ENCODE measurements around the gene HPS1. TPM values are rescaled to one million over a fixed set of nuclear protein-coding genes. Genes with fewer than 3 reads are reported as not detected.

HPS1 gene
- total RNA-seq, 2 experiments from 2014 or later: 53.2 to 68.7 TPM

- Histone ChIP-seq H3K36me3 (ENCODE audit: insufficient read depth, low read length) (no peaks in the 10 kb centered on the region), H3K79me2 (ENCODE audit: insufficient read depth, low read depth, low read length) (no peaks in the 10 kb centered on the region), H4K20me1 (ENCODE audit: insufficient read depth, low read length) (no peaks in the 10 kb centered on the region), H3K4me3 (ENCODE audit: low read depth, low read length, poor library complexity, severe bottlenecking) (no peak overlapping the region), H3K4me2 (ENCODE audit: low read length) (no peak overlapping the region), H3K4me1 (ENCODE audit: insufficient read depth, low read length, poor library complexity, severe bottlenecking) (peaks cover 3% of the 10 kb centered on the region), H3K9me2 (ENCODE audit: insufficient read depth, low read length) (no peaks in the 10 kb centered on the region), H3K27ac (ENCODE audit: low read depth, low read length, poor library complexity, severe bottlenecking) (no peak overlapping the region), H3K9me3 (ENCODE audit: low read length) (no peaks in the 10 kb centered on the region), H2AFZ (ENCODE audit: low read length) (no peak overlapping the region)
- intact Hi-C loops (cut with micrococcal nuclease; ENCODE audit: unreplicated experiment): loop anchor here (2.0 to 10.0 kb wide), 3 partner anchors 551 to 781 kb away; no protein-coding TSS in a partner anchor
- ChIA-PET CTCF (ENCODE audit: unreplicated experiment) (no interaction called here), POLR2A (interaction anchor here (0.7 to 0.9 kb wide), 2 partner anchors 9 to 14 kb away, joined by 3 to 8 read pairs; no protein-coding TSS in a partner anchor)
- BruUV-seq (replicated peaks): no TSS peak
- no peak for DNase-seq (ENCODE audit: low spot score)
- TF ChIP-seq CTCF (conservative IDR thresholded peaks at IDR 0.05; ENCODE audit: low read length) (no peak), EZH2phosphoT487 (IDR thresholded peaks at IDR 0.05; ENCODE audit: borderline replicate concordance, low read depth, low read length) (no peak)
Observed at GRCh38 chr10:98465866-98466265, 19.1 kb upstream of the HPS1 start.

DNA sequence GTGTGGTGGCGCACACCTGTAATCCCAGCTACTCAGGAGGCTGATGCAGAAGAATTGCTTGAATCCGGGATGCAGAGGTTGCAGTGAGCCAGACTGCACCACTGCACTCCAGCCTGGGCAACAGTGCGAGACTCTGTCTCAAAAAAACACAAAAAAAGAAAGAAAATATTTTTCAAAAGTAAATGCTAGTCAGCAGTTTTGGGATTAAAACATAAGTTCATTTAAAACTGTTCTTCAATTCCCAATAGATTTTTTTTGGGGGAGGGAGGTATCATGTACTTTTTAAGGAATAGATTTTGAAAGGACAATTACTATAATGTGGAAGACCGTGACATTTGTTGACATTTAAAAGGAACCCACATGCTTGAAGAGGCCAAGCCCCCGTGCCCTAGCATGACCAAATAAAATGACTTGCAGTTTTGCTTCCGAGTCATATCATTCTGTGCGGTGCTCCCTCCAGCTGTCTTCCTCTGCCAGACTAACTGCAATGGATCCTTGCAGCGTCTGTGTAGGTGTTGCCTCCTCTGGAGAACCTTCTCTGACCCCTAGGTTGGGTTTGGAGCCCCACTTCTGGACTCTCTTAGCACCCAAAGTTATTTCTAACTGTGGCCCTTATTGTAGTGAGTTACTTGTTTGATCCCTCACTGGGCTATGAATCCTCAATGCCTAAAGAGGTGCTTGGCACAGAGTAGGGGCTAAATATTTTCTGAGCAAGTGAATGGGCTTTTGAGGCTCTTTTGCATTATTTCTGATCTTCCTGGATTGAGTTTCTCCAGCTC lies 17.4 kb upstream of the HPS1 start:
- TF ChIP-seq CTCF (conservative IDR thresholded peaks at IDR 0.05; ENCODE audit: low read length) (no peak), EZH2phosphoT487 (IDR thresholded peaks at IDR 0.05; ENCODE audit: borderline replicate concordance, low read depth, low read length) (no peak)
- Histone ChIP-seq H3K4me1 (ENCODE audit: insufficient read depth, low read length, poor library complexity, severe bottlenecking) (peaks cover 3% of the 10 kb centered on the region), H3K36me3 (ENCODE audit: insufficient read depth, low read length) (no peaks in the 10 kb centered on the region), H4K20me1 (ENCODE audit: insufficient read depth, low read length) (no peaks in the 10 kb centered on the region), H3K9me2 (ENCODE audit: insufficient read depth, low read length) (no peaks in the 10 kb centered on the region), H2AFZ (ENCODE audit: low read length) (no peak overlapping the region), H3K4me3 (ENCODE audit: low read depth, low read length, poor library complexity, severe bottlenecking) (no peak overlapping the region), H3K27ac (ENCODE audit: low read depth, low read length, poor library complexity, severe bottlenecking) (no peak overlapping the region), H3K79me2 (ENCODE audit: insufficient read depth, low read depth, low read length) (no peaks in the 10 kb centered on the region), H3K9me3 (ENCODE audit: low read length) (no peaks in the 10 kb centered on the region), H3K4me2 (ENCODE audit: low read length) (no peak overlapping the region)
- no TSS peak for BruUV-seq (replicated peaks)
- no peak for DNase-seq (ENCODE audit: low spot score)
- ChIA-PET POLR2A (no interaction called here), CTCF (ENCODE audit: unreplicated experiment) (no interaction called here)
- intact Hi-C loops (cut with micrococcal nuclease; ENCODE audit: unreplicated experiment): loop anchor here (10.0 kb wide), 1 partner anchor 549 kb away; no protein-coding TSS in a partner anchor

GRCh38 chr10:98463016-98463415 lies 16.3 kb upstream of the HPS1 start:
- no peaks in the 10 kb centered on the region for H3K9me3 ChIP-seq (ENCODE audit: low read length)
- H3K4me3 ChIP-seq (ENCODE audit: low read depth, low read length, poor library complexity, severe bottlenecking): no peak overlapping the region
- TF ChIP-seq CTCF (conservative IDR thresholded peaks at IDR 0.05; ENCODE audit: low read length): no peak
- TF ChIP-seq EZH2phosphoT487 (IDR thresholded peaks at IDR 0.05; ENCODE audit: borderline replicate concordance, low read depth, low read length): no peak
- H3K79me2 ChIP-seq (ENCODE audit: insufficient read depth, low read depth, low read length): no peaks in the 10 kb centered on the region
- POLR2A ChIA-PET: no interaction called here
- CTCF ChIA-PET (ENCODE audit: unreplicated experiment): no interaction called here
- no peak overlapping the region for H3K4me2 ChIP-seq (ENCODE audit: low read length)
- H3K9me2 ChIP-seq (ENCODE audit: insufficient read depth, low read length): no peaks in the 10 kb centered on the region
- no peaks in the 10 kb centered on the region for H3K36me3 ChIP-seq (ENCODE audit: insufficient read depth, low read length)
- no peak overlapping the region for H3K27ac ChIP-seq (ENCODE audit: low read depth, low read length, poor library complexity, severe bottlenecking)
- H2AFZ ChIP-seq (ENCODE audit: low read length): no peak overlapping the region
- intact Hi-C loops (cut with micrococcal nuclease; ENCODE audit: unreplicated experiment): loop anchor here (10.0 kb wide), 1 partner anchor 548 kb away; no protein-coding TSS in a partner anchor
- no peak for DNase-seq (ENCODE audit: low spot score)
- no TSS peak for BruUV-seq (replicated peaks)
- no peaks in the 10 kb centered on the region for H4K20me1 ChIP-seq (ENCODE audit: insufficient read depth, low read length)
- peaks cover 3% of the 10 kb centered on the region for H3K4me1 ChIP-seq (ENCODE audit: insufficient read depth, low read length, poor library complexity, severe bottlenecking)

Measured in OCI-LY7 (cell line).